GM18499 (cell line): Measurements from ENCODE around the gene MSL3.

Experiments
- ATAC-seq: cut with Tn5 transposase; IDR thresholded peaks from one replicate; pipeline ENCODE4 v1.9.1; 2021; ENCODE audit warnings: moderate number of reproducible peaks; ENCODE audit not compliant: insufficient read depth, unreplicated experiment

The MSL3 gene

GRCh38 chrX:11757719-11758399, at the start of gene MSL3:
MSL3 (plus strand) TSS chrX:11758237; CDS start chrX:11758264, 27 bp downstream.
- no peak for ATAC-seq

- ATAC-seq, result no peak
Measured at GRCh38 chrX:11722304-11722703, 35.7 kb upstream of the MSL3 start.

GRCh38 chrX:11724122-11725017, 33.7 kb upstream of the MSL3 start:
- ATAC-seq, result no peak

- ATAC-seq, result no peak
Measured at GRCh38 chrX:11725631-11726442, 32.2 kb upstream of the MSL3 start.

GRCh38 chrX:11728556-11728955, 29.5 kb upstream of the MSL3 start:
- no peak for ATAC-seq

- no peak for ATAC-seq
Measured at GRCh38 chrX:11733614-11734013, 24.4 kb upstream of the MSL3 start.

GRCh38 chrX:11739776-11740175, 18.3 kb upstream of the MSL3 start:
- ATAC-seq, result no peak

- ATAC-seq, result no peak
Measured at GRCh38 chrX:11740794-11741193, 17.2 kb upstream of the MSL3 start.

GRCh38 chrX:11741574-11741973, 16.5 kb upstream of the MSL3 start:
- ATAC-seq, result no peak

- no peak for ATAC-seq
Measured at GRCh38 chrX:11745881-11746280, 12.2 kb upstream of the MSL3 start.

GRCh38 chrX:11750046-11750445, 8.0 kb upstream of the MSL3 start:
- no peak for ATAC-seq

GRCh38 chrX:11750694-11751093, 7.3 kb upstream of the MSL3 start:
- ATAC-seq, result no peak

GRCh38 chrX:11751261-11751660, 6.8 kb upstream of the MSL3 start:
- no peak for ATAC-seq

- ATAC-seq, result no peak
Measured at GRCh38 chrX:11753668-11754067, 4.4 kb upstream of the MSL3 start.

GRCh38 chrX:11754958-11755645, 2.9 kb upstream of the MSL3 start:
- ATAC-seq, result no peak

- ATAC-seq, result no peak
Measured at GRCh38 chrX:11755724-11756123, 2.3 kb upstream of the MSL3 start.

- ATAC-seq, result no peak
Measured at GRCh38 chrX:11756354-11757318, 1.4 kb upstream of the MSL3 start.

GRCh38 chrX:11757397-11757718, 679 bp upstream of the MSL3 start:
- no peak for ATAC-seq
